ENCODE results near the gene PRR5L. TPM values are rescaled to one million over a fixed set of nuclear protein-coding genes. Genes with fewer than 3 reads are reported as not detected.

PRR5L gene
- total and polyA plus RNA-seq, 2 donors (not counting 1 experiment from before 2014, with no cell fraction given) = 4.0 to 5.9 TPM

GRCh38 chr11:36380296-36381014, 84.4 kb downstream of the PRR5L start:
- 100% methylated on average over 2 of the region's 9 CpGs for WGBS (ENCODE audit: insufficient coverage)
- peaks cover 31% of the 10 kb centered on the region for H3K4me1 Mint-ChIP-seq
- Histone ChIP-seq H2AFZ (ENCODE audit: insufficient read depth, low read depth, low read length, poor library complexity, severe bottlenecking) (no peak overlapping the region), H3K27ac (ENCODE audit: low read length in 2 of 2) (no peak overlapping the region), H3K9ac (ENCODE audit: low read length) (peak overlapping the region; percentile 15), H3K4me3 (ENCODE audit: control extremely low read depth in 1 of 5, extremely low read depth in 1 of 5, insufficient read depth in 1 of 5, low read depth in 2 of 5, low read length in 4 of 5) (peak overlapping the region in 3 of 5 experiments; percentile 1 to 38 (median 30)), H3K27me3 (replicated peaks in 1 of 4; ENCODE audit: control extremely low read depth in 1 of 4, control insufficient read depth in 3 of 4, insufficient read depth in 4 of 4, low read length in 3 of 4) (peaks cover 0 to 20% (median 13%) of the 10 kb centered on the region in 4 experiments), H4K20me1 (ENCODE audit: control insufficient read depth, insufficient read depth, low read length, poor library complexity, severe bottlenecking) (no peaks in the 10 kb centered on the region), H3K79me2 (ENCODE audit: control insufficient read depth, insufficient read depth, low read length) (no peaks in the 10 kb centered on the region), H3K9me3 (ENCODE audit: control extremely low read depth in 1 of 3, control insufficient read depth in 2 of 3, insufficient read depth in 1 of 3, low read length in 2 of 3) (no peaks in the 10 kb centered on the region), H3K36me3 (replicated peaks in 1 of 2; ENCODE audit: control extremely low read depth in 1 of 2, control insufficient read depth in 1 of 2, extremely low read depth in 1 of 2, insufficient read depth in 2 of 2, low read length in 1 of 2) (no peaks in the 10 kb centered on the region), H3K4me1 (ENCODE audit: control insufficient read depth in 2 of 2, insufficient read depth in 2 of 2, low read length in 2 of 2) (peaks cover 26 to 35% of the 10 kb centered on the region in 2 donors), H3K4me2 (replicated peaks; ENCODE audit: low read depth, low read length, poor library complexity, severe bottlenecking) (peak overlapping the region; percentile 46)
- intact Hi-C loops (cut with micrococcal nuclease) = no loop called here
- ATAC-seq (ENCODE audit: low read depth) = no peak
- ChIA-PET POLR2A (no interaction called here), CTCF (interaction anchor here (1.1 to 2.6 kb wide), 4 partner anchors 88 to 129 kb away, joined by 3 to 9 read pairs (median 6); no protein-coding TSS in a partner anchor)
- H3K27ac Mint-ChIP-seq = no peak overlapping the region
- H3K27me3 Mint-ChIP-seq = peaks cover 30% of the 10 kb centered on the region
- no peak overlapping the region for H3K4me3 Mint-ChIP-seq
- DNase-seq = no peak
- no peak for TF ChIP-seq CTCF (IDR thresholded peaks at IDR 0.05)
- no peak for TF ChIP-seq EZH2 (IDR thresholded peaks at IDR 0.05; ENCODE audit: borderline replicate concordance, insufficient read depth, low read depth, low read length, poor library complexity, severe bottlenecking)
- no peaks in the 10 kb centered on the region for H3K9me3 Mint-ChIP-seq (ENCODE audit: insufficient read depth)

- no CpG with 5 or more reads among the region's 4 CpGs for WGBS (ENCODE audit: insufficient coverage)
- H3K4me1 ChIP-seq (ENCODE audit: control insufficient read depth in 2 of 2, insufficient read depth in 2 of 2, low read length in 2 of 2) = peaks cover 25 to 31% of the 10 kb centered on the region in 2 donors
- no peaks in the 10 kb centered on the region for H3K36me3 ChIP-seq (replicated peaks in 1 of 2; ENCODE audit: control extremely low read depth in 1 of 2, control insufficient read depth in 1 of 2, extremely low read depth in 1 of 2, insufficient read depth in 2 of 2, low read length in 1 of 2)
- peaks cover 25% of the 10 kb centered on the region for H3K27me3 Mint-ChIP-seq
- H3K27ac ChIP-seq (ENCODE audit: low read length in 2 of 2) = peak overlapping the region in 1 of 2 donors; percentile 21
- H4K20me1 ChIP-seq (ENCODE audit: control insufficient read depth, insufficient read depth, low read length, poor library complexity, severe bottlenecking) = no peaks in the 10 kb centered on the region
- H3K27me3 ChIP-seq (replicated peaks in 1 of 4; ENCODE audit: control extremely low read depth in 1 of 4, control insufficient read depth in 3 of 4, insufficient read depth in 4 of 4, low read length in 3 of 4) = peaks cover 0 to 16% (median 13%) of the 10 kb centered on the region in 4 experiments
- H3K4me2 ChIP-seq (replicated peaks; ENCODE audit: low read depth, low read length, poor library complexity, severe bottlenecking) = peak overlapping the region; percentile 46
- H3K9me3 Mint-ChIP-seq (ENCODE audit: insufficient read depth) = no peaks in the 10 kb centered on the region
- CTCF ChIA-PET = interaction anchor here (1.1 to 2.6 kb wide), 6 partner anchors 12 to 128 kb away, joined by 3 to 9 read pairs (median 4); no protein-coding TSS in a partner anchor
- H3K4me3 Mint-ChIP-seq = peak overlapping the region; percentile 72
- peak overlapping the region in 3 of 5 experiments; percentile 1 to 38 (median 30) for H3K4me3 ChIP-seq (ENCODE audit: control extremely low read depth in 1 of 5, extremely low read depth in 1 of 5, insufficient read depth in 1 of 5, low read depth in 2 of 5, low read length in 4 of 5)
- H3K79me2 ChIP-seq (ENCODE audit: control insufficient read depth, insufficient read depth, low read length) = no peaks in the 10 kb centered on the region
- H3K27ac Mint-ChIP-seq = peak overlapping the region; percentile 7
- H3K9ac ChIP-seq (ENCODE audit: low read length) = peak overlapping the region; percentile 15
- H3K9me3 ChIP-seq (ENCODE audit: control extremely low read depth in 1 of 3, control insufficient read depth in 2 of 3, insufficient read depth in 1 of 3, low read length in 2 of 3) = no peaks in the 10 kb centered on the region
- TF ChIP-seq EZH2 (IDR thresholded peaks at IDR 0.05; ENCODE audit: borderline replicate concordance, insufficient read depth, low read depth, low read length, poor library complexity, severe bottlenecking) = no peak
- H2AFZ ChIP-seq (ENCODE audit: insufficient read depth, low read depth, low read length, poor library complexity, severe bottlenecking) = peak overlapping the region; percentile 47
- intact Hi-C loops (cut with micrococcal nuclease) = no loop called here
- peaks cover 25% of the 10 kb centered on the region for H3K4me1 Mint-ChIP-seq
- ATAC-seq (ENCODE audit: low read depth) (peak; percentile 18), DNase-seq (peak; percentile 34)
- POLR2A ChIA-PET = no interaction called here
Observed at GRCh38 chr11:36381015-36381360, 84.9 kb downstream of the PRR5L start.
